CD14-positive monocyte (primary cell): ENCODE results near the gene COQ8A. TPM values are rescaled to one million over a fixed set of nuclear protein-coding genes. Genes with fewer than 3 reads are reported as not detected.

Source experiments
- DNase-seq, 3 donors: peaks; one replicate each; pipeline ENCODE4 v3.0.0-alpha.2; 2011 to 2022
- H2AFZ ChIP-seq: 2 replicates; pipeline ENCODE4 v1.6.0; 2012; ENCODE audit warnings: mild to moderate bottlenecking, low read depth, low read length, inconsistent platforms; ENCODE audit not compliant: insufficient read depth, poor library complexity, severe bottlenecking
- H3K27ac ChIP-seq, 2 donors: 1 replicate in 1 of 2; 2 replicates in 1 of 2; pipeline ENCODE4 v1.5.1; 2012 to 2013; ENCODE audit warnings: low read length in 2 of 2, control low read depth in 1 of 2, inconsistent platforms in 1 of 2, low read depth in 1 of 2, mild to moderate bottlenecking in 1 of 2
- H3K27me3 ChIP-seq, 2 donors: one replicate each; pipeline versions ENCODE4 v1.6.0 to v1.6.1; 2011 to 2013; ENCODE audit warnings: low read length in 2 of 2; ENCODE audit not compliant: control insufficient read depth in 2 of 2, insufficient read depth in 2 of 2
- H3K36me3 ChIP-seq, 2 donors: replicated peaks in 1 of 2; 1 replicate in 1 of 2; 2 replicates in 1 of 2; pipeline versions ENCODE4 v1.5.1 to v1.6.1; 2012 to 2013; ENCODE audit warnings: low read length in 2 of 2, control low read depth in 1 of 2, inconsistent platforms in 1 of 2, mild to moderate bottlenecking in 1 of 2; ENCODE audit not compliant: insufficient read depth in 2 of 2, control insufficient read depth in 1 of 2
- H3K4me1 ChIP-seq, 2 donors: 1 replicate in 1 of 2; 2 replicates in 1 of 2; pipeline versions ENCODE4 v1.5.1 to v1.6.1; 2012 to 2013; ENCODE audit warnings: low read length in 2 of 2, control low read depth in 1 of 2, inconsistent platforms in 1 of 2, mild to moderate bottlenecking in 1 of 2, moderate library complexity in 1 of 2; ENCODE audit not compliant: insufficient read depth in 2 of 2, control insufficient read depth in 1 of 2
- H3K4me2 ChIP-seq: replicated peaks from 2 replicates; pipeline ENCODE3; 2012; ENCODE audit warnings: low read length, moderate library complexity, mild to moderate bottlenecking; ENCODE audit not compliant: poor library complexity, severe bottlenecking; ENCODE audit errors: extremely low read depth
- H3K4me3 ChIP-seq, 3 experiments: fragments of 200-600 bp in 1 of 3; sonication (generic) in 1 of 3; replicated peaks in 1 of 3; 1 replicate in 2 of 3; 2 replicates in 1 of 3; pipeline ENCODE4 v1.5.1; 2011 to 2013; ENCODE audit warnings: low read length in 3 of 3, mild to moderate bottlenecking in 3 of 3, control low read depth in 2 of 3, low read depth in 2 of 3, inconsistent platforms in 1 of 3, moderate library complexity in 1 of 3
- H3K79me2 ChIP-seq: 2 replicates; pipeline ENCODE4 v1.6.0; 2012; ENCODE audit warnings: mild to moderate bottlenecking, control low read depth, inconsistent platforms, low read length, moderate library complexity; ENCODE audit not compliant: insufficient read depth
- H3K9ac ChIP-seq: 2 replicates; pipeline ENCODE4 v1.6.0; 2017; ENCODE audit warnings: low read length, mild to moderate bottlenecking; ENCODE audit not compliant: insufficient read depth, poor library complexity, severe bottlenecking
- H3K9me3 ChIP-seq, 2 donors: replicated peaks in 1 of 2; 1 replicate in 1 of 2; 2 replicates in 1 of 2; pipeline versions ENCODE4 v1.5.1 to v1.6.1; 2012 to 2013; ENCODE audit warnings: low read length in 2 of 2, control low read depth in 1 of 2; ENCODE audit not compliant: control insufficient read depth in 1 of 2, insufficient read depth in 1 of 2
- H4K20me1 ChIP-seq: 2 replicates; pipeline ENCODE4 v1.6.0; 2012; ENCODE audit warnings: mild to moderate bottlenecking, low read length, control low read depth, moderate library complexity; ENCODE audit not compliant: insufficient read depth
- H3K27ac Mint-ChIP-seq, 7 donors: one replicate each; pipeline ENCODE4 v1.8.0; 2020; ENCODE audit warnings: mild to moderate bottlenecking in 7 of 7, mixed read lengths in 7 of 7, moderate library complexity in 6 of 7, inconsistent platforms in 2 of 7
- H3K27me3 Mint-ChIP-seq, 3 donors: one replicate each; pipeline ENCODE4 v1.8.0; 2021 to 2022; ENCODE audit warnings: low read depth in 3 of 3, mild to moderate bottlenecking in 3 of 3, mixed read lengths in 3 of 3, moderate library complexity in 3 of 3, inconsistent platforms in 1 of 3
- H3K36me3 Mint-ChIP-seq, 2 donors: one replicate each; pipeline ENCODE4 v1.8.0; 2020; ENCODE audit warnings: mixed read lengths in 2 of 2, inconsistent platforms in 1 of 2, mild to moderate bottlenecking in 1 of 2
- H3K4me1 Mint-ChIP-seq: one replicate; pipeline ENCODE4 v1.8.0; 2020; ENCODE audit warnings: mild to moderate bottlenecking, mixed read lengths
- H3K4me3 Mint-ChIP-seq, 2 donors: one replicate each; pipeline ENCODE4 v1.8.0; 2020; ENCODE audit warnings: mild to moderate bottlenecking in 2 of 2, mixed read lengths in 2 of 2, moderate library complexity in 1 of 2
- H3K9me3 Mint-ChIP-seq, 7 donors: one replicate each; pipeline ENCODE4 v1.8.0; 2020 to 2022; ENCODE audit warnings: mixed read lengths in 7 of 7, mild to moderate bottlenecking in 6 of 7, moderate library complexity in 6 of 7, inconsistent platforms in 2 of 7
- CTCF ChIP-seq: fragments of 200-600 bp; IDR thresholded peaks from one replicate; pipeline ENCODE4 v1.8.0; 2022; ENCODE audit warnings: antibody characterized with exemption, mild to moderate bottlenecking
- WGBS: methylation state at CpG from one replicate; pipeline ENCODE4 v1.1.5; 2013; ENCODE audit warnings: missing lambda C conversion rate; ENCODE audit not compliant: insufficient coverage; 5-methylcytosine and 5-hydroxymethylcytosine counted together
- intact Hi-C, 2 donors: fragments of 100-400 bp; cut with micrococcal nuclease; formaldehyde crosslinking; loops; one replicate each; pipeline versions ENCODE4 v1.15.0 to v1.15.1; 2023
- polyA plus RNA-seq, 3 donors: library from polyadenylated mRNA; depleted of rRNA in 1 of 3; unstranded in 2 of 3; stranded (reverse) in 1 of 3; fragments of 300-500 nt in 2 of 3; fragments of >200 nt in 1 of 3; fragmentation: Illumina TruSeq in 2 of 3; gene quantifications; 1 replicate in 2 of 3; 2 replicates in 1 of 3; pipeline ENCODE4 v1.2.3, GENCODE V29; 2012 to 2021

Gene COQ8A
- polyA plus RNA-seq, 3 donors, result 33.1 to 44.7 (median 38.2) TPM

GRCh38 chr1:226976978-226977642 is 37.0 kb downstream of the COQ8A start:
- no peak overlapping the region for H3K4me2 ChIP-seq
- Mint-ChIP-seq H3K4me1 (peaks cover 5% of the 10 kb centered on the region), H3K36me3 (peaks cover 29 to 56% of the 10 kb centered on the region in 2 donors), H3K9me3 (no peaks in the 10 kb centered on the region), H3K4me3 (no peak overlapping the region), H3K27ac (peak overlapping the region in 1 of 7 donors; percentile 65), H3K27me3 (no peaks in the 10 kb centered on the region)
- TF ChIP-seq CTCF, result no peak
- H3K79me2 ChIP-seq, result peaks cover 12% of the 10 kb centered on the region
- H3K36me3 ChIP-seq, result peaks cover 50 to 71% of the 10 kb centered on the region in 2 donors
- peaks cover 26% of the 10 kb centered on the region for H4K20me1 ChIP-seq
- no peaks in the 10 kb centered on the region for H3K4me1 ChIP-seq
- no peak overlapping the region for H3K27ac ChIP-seq
- DNase-seq, result no peak
- H2AFZ ChIP-seq, result no peak overlapping the region
- H3K9ac ChIP-seq, result no peak overlapping the region
- WGBS, result 95% methylated on average over 18 of the region's 21 CpGs
- H3K9me3 ChIP-seq, result no peaks in the 10 kb centered on the region
- H3K4me3 ChIP-seq, result no peak overlapping the region
- intact Hi-C loops, result no loop called here
- H3K27me3 ChIP-seq, result no peaks in the 10 kb centered on the region

- H4K20me1 ChIP-seq, result peaks cover 23% of the 10 kb centered on the region
- no peak overlapping the region for H3K4me3 Mint-ChIP-seq
- 98% methylated on average over 14 of the region's 20 CpGs for WGBS
- no peaks in the 10 kb centered on the region for H3K9me3 Mint-ChIP-seq
- no peak overlapping the region for H3K27ac Mint-ChIP-seq
- H2AFZ ChIP-seq, result no peak overlapping the region
- no peaks in the 10 kb centered on the region for H3K27me3 Mint-ChIP-seq
- H3K4me1 ChIP-seq, result no peaks in the 10 kb centered on the region
- no peaks in the 10 kb centered on the region for H3K27me3 ChIP-seq
- no peak overlapping the region for H3K4me3 ChIP-seq
- no peaks in the 10 kb centered on the region for H3K9me3 ChIP-seq
- no peak overlapping the region for H3K27ac ChIP-seq
- intact Hi-C loops, result no loop called here
- peaks cover 34 to 60% of the 10 kb centered on the region in 2 donors for H3K36me3 Mint-ChIP-seq
- H3K36me3 ChIP-seq, result peaks cover 57 to 72% of the 10 kb centered on the region in 2 donors
- peaks cover 9% of the 10 kb centered on the region for H3K79me2 ChIP-seq
- no peak overlapping the region for H3K9ac ChIP-seq
- no peak for DNase-seq
- TF ChIP-seq CTCF, result no peak
- peaks cover 4% of the 10 kb centered on the region for H3K4me1 Mint-ChIP-seq
- no peak overlapping the region for H3K4me2 ChIP-seq
These were observed 37.7 kb downstream of the COQ8A start for GRCh38 chr1:226977643-226978431.
